Calu3 (cell line): ENCODE measurements around the gene PANK3. TPM values are rescaled to one million over a fixed set of nuclear protein-coding genes. Genes with fewer than 3 reads are reported as not detected.
"Not testable (repeated sequence)": the region's sequence is repeated elsewhere in the genome, so short reads cannot be mapped to it uniquely, and the experiment has no call there.

Source experiments
- BruUV-seq: library from RNA; stranded (reverse); fragments of 400-500 nt; replicated peaks from 2 replicates; lab custom pipeline; 2021; lab: Mats Ljungman, UMichigan
- CTCF ChIA-PET: fragments of 300-600 bp; sonication (Branson Sonifier 250); formaldehyde crosslinking; loops from one replicate; lab custom pipeline; 2022; ENCODE audit warnings: antibody characterized with exemption; lab: Charles Lee
- DNase-seq: peaks from one replicate; pipeline ENCODE4 v3.0.0; 2022
- H3K27ac Mint-ChIP-seq: one replicate; pipeline ENCODE4 v1.8.0; 2022; ENCODE audit warnings: mixed read lengths; ENCODE audit not compliant: unreplicated experiment
- H3K27me3 Mint-ChIP-seq: one replicate; pipeline ENCODE4 v1.8.0; 2022; ENCODE audit warnings: mixed read lengths; ENCODE audit not compliant: unreplicated experiment
- H3K36me3 Mint-ChIP-seq: one replicate; pipeline ENCODE4 v1.8.0; 2022; ENCODE audit warnings: mild to moderate bottlenecking, moderate library complexity, mixed read lengths; ENCODE audit not compliant: insufficient read depth, unreplicated experiment
- H3K4me1 Mint-ChIP-seq: one replicate; pipeline ENCODE4 v1.8.0; 2022; ENCODE audit warnings: mild to moderate bottlenecking, low read depth, mixed read lengths; ENCODE audit not compliant: unreplicated experiment
- H3K4me3 Mint-ChIP-seq: one replicate; pipeline ENCODE4 v1.8.0; 2022; ENCODE audit warnings: mild to moderate bottlenecking, low read depth, moderate library complexity, mixed read lengths; ENCODE audit not compliant: unreplicated experiment
- H3K9me3 Mint-ChIP-seq: one replicate; pipeline ENCODE4 v1.8.0; 2022; ENCODE audit warnings: low read depth, mixed read lengths; ENCODE audit not compliant: unreplicated experiment
- CTCF ChIP-seq: fragments of 200-600 bp; IDR thresholded peaks from one replicate; pipeline ENCODE4 v1.8.0; 2022; ENCODE audit warnings: antibody characterized with exemption; ENCODE audit not compliant: unreplicated experiment
- intact Hi-C: fragments of 100-400 bp; cut with micrococcal nuclease; formaldehyde crosslinking; loops from one replicate; pipeline ENCODE4 v1.10.0; 2022; ENCODE audit not compliant: unreplicated experiment
- total RNA-seq: library from RNA; stranded (reverse); gene quantifications from 2 replicates; pipeline ENCODE4 v1.2.3, GENCODE V29; 2022

PANK3 gene
- total RNA-seq, 1 experiment from 2014 or later = 116 TPM

DNA sequence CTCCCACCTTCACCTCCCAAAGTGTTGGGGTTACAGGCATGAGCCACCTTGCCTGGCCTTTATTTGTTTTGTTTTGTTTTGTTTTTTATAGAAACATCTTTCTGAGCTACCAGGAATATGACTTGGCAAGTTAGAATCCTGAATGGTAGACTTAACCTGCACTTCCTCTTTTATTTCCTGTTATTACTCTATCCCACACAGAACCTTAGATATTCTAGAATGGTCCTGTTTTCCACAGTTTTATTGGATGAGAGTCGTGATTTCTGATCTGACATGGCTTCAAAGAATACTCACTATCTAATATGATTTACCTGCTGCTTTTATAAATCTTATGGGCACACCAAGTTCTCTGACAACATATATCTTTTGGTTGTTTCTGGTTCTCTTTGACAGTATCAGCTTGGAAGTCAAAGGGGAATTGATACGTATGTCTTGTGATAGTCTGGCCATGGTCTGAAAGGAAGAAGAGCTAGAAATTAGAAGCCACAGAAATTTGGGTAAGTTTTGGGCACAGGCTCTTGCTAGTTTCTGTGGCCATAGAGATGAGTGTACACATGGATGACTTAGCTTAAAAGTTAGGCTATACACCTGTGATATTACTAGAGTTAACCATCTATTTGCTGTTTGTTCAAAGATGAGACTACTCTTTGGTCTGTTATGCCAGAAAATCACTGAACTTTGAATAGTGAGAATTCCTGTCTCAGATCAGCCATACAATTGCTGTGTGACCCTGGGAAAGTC is 4.7 kb upstream of the PANK3 start:
- Mint-ChIP-seq H3K4me3 (no peak overlapping the region), H3K4me1 (peaks cover 10% of the 10 kb centered on the region), H3K9me3 (peaks cover 2% of the 10 kb centered on the region), H3K27ac (no peak overlapping the region), H3K36me3 (peaks cover 11% of the 10 kb centered on the region), H3K27me3 (peaks cover 36% of the 10 kb centered on the region)
- no TSS peak for BruUV-seq
- intact Hi-C loops = no loop called here
- TF ChIP-seq CTCF = no peak
- CTCF ChIA-PET = interaction anchor here (0.6 kb wide), 1 partner anchor 55 kb away, joined by 5 read pairs; no protein-coding TSS in a partner anchor
- no peak for DNase-seq

DNA sequence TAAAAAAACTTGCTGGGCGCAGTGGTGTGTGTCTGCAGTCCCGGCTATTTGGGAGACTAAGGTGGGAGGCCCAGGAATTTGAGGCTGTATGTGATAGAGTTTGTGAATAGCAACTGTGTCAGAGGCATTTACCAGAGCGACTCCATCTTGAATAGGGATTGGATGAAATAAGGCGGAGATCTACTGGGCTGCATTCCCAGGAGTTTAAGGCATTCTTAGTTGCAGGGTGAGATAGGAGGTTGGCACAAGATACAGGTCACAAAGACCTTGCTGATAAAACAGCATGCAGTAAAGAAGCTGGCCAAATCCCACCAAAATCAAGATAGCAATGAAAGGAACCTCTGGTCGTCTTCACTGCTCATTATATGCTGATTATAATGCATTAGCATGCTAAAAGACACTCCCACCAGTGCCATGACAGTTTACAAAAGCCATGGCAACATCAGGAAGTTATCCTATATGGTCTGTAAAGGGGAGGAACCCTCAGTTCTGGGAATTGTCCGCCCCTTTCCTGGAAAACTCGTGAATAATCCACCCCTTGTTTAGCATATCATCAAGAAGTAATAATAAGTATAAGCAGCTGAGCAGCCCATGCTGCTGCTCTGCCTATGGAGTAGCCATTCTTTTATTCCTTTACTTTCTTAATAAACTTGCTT is 1.8 kb upstream of the PANK3 start:
- Mint-ChIP-seq H3K27me3 (peaks cover 13% of the 10 kb centered on the region), H3K4me1 (peaks cover 27% of the 10 kb centered on the region), H3K27ac (peak overlapping the region; percentile 94), H3K36me3 (peaks cover 33% of the 10 kb centered on the region)
- BruUV-seq, CTCF ChIA-PET, H3K4me3 Mint-ChIP-seq, intact Hi-C loops, H3K9me3 Mint-ChIP-seq, DNase-seq: not testable (repeated sequence)

DNA sequence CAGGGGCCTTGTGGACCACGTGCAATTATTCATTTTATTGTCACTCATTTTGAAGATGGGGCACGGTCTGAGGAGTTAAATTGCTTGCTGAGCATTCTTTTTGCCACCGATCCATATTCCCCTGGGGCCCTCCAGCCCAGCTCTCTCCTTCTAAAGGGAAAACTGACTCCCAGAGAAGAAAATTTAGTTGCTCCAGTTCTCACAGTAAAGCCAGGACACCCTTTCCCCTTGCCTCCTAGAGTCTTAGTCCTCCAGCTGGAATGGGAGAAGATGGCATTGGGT is 1.0 kb upstream of the PANK3 start:
- Mint-ChIP-seq H3K36me3 (peaks cover 33% of the 10 kb centered on the region), H3K27me3 (peaks cover 6% of the 10 kb centered on the region), H3K4me3 (peak overlapping the region; percentile 78), H3K4me1 (peaks cover 35% of the 10 kb centered on the region), H3K27ac (peak overlapping the region; percentile 94), H3K9me3 (peaks cover 2% of the 10 kb centered on the region)
- intact Hi-C loops = no loop called here
- BruUV-seq = no TSS peak
- no peak for DNase-seq
- no peak for TF ChIP-seq CTCF
- CTCF ChIA-PET = no interaction called here

DNA sequence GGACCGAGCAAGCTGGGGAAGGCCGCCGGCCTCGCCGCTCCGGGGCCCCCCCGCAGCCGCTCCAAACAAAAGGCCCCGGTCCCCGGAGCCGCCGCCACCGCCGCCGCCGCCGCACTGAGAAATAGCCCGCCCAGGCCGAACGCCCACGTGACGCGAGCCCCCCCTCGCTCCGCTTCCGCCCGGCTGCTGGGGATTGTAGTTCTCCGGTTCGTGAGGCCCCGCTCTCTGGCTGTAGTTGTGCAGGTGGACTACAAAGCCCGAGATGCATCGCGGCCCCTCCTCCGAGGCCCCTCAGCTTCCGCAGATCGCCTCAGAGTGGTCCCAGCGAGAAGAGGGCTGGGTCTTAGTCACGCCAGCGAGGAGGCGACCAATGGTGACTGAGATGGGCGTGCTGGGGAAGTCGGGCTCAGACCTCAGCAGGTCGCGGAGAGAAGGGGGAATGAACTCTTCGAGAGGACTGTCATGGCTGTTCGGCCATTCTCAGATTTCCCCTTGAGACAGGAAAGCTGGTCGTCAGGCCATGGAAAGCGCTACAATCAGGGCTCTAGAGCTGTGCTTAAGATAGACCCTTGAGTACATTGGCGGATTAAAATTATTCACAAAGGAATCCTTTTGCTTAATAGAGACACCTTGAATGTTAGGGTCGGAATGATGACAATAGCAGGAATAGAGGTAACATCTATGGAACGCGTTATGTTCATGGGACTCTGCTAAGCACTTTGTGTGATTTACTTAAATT is 489 bp upstream of the PANK3 start:
- BruUV-seq = TSS peak; percentile 98
- CTCF ChIA-PET = no interaction called here
- Mint-ChIP-seq H3K4me1 (peaks cover 36% of the 10 kb centered on the region), H3K9me3 (peaks cover 2% of the 10 kb centered on the region), H3K27ac (peak overlapping the region; percentile 94), H3K4me3 (peak overlapping the region; percentile 78), H3K27me3 (peaks cover under 1% of the 10 kb centered on the region), H3K36me3 (peaks cover 33% of the 10 kb centered on the region)
- intact Hi-C loops = loop anchor here (5.0 to 10.0 kb wide), 2 partner anchors 98 to 1005 kb away; partner anchors contain the start of gene SPDL1
- DNase-seq = peak; percentile 99
- no peak for TF ChIP-seq CTCF
